Measurements from ENCODE around the gene TCF3.

The TCF3 gene

DNA sequence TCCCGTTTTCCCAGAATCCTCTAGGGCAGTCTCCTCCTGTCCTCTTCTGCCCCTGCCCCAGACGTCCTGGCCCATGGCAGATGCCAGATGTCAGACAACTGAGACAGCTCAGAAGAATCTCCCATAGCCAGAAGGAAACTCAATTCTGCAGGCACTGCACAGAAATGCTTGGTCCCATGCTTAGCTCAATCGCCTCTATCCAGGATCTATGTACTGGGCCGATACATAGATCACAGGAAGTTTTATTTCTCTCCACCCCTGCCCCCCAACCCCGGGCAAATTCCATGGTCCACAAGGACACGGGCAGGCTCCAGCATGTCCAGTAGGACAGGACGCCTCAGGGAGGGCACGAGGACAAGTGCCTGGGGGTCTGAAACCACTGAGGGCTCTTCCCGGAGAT is 64.5 kb downstream of the TCF3 start:
- DNase-seq (ENCODE audit: low read depth in 3 of 3, low spot score in 1 of 3): no peak

- no peak for DNase-seq (ENCODE audit: low read depth in 3 of 3, low spot score in 1 of 3)
Measured at GRCh38 chr19:1585243-1585580, 67.2 kb downstream of the TCF3 start.

GRCh38 chr19:1584500-1585242 is 67.7 kb downstream of the TCF3 start:
- DNase-seq (ENCODE audit: low read depth in 3 of 3, low spot score in 1 of 3): no peak

DNA sequence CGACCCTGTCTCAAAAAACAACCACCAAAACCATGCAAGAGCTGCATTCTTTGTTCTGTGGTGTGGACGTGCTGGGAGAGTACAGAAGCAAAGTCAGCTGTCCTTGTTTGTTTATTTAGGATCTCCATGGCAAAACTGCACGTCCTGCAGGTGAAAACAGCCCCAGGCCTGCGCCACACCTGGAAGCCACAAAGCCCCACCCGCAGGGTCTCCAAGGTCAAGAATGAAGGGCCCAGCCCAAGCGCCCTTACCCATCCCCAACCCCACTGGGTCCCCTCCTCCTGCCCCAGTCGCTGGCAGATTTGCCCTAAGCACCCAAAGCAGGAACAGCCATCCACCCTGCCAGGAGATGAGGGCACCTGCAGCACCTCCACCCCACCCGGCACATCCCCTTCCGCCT is 70.2 kb downstream of the TCF3 start:
- no peak for DNase-seq (ENCODE audit: low read depth in 3 of 3, low spot score in 1 of 3)

- no peak for DNase-seq (ENCODE audit: low read depth in 3 of 3, low spot score in 1 of 3)
Measured at GRCh38 chr19:1580957-1581356, 71.5 kb downstream of the TCF3 start.

DNA sequence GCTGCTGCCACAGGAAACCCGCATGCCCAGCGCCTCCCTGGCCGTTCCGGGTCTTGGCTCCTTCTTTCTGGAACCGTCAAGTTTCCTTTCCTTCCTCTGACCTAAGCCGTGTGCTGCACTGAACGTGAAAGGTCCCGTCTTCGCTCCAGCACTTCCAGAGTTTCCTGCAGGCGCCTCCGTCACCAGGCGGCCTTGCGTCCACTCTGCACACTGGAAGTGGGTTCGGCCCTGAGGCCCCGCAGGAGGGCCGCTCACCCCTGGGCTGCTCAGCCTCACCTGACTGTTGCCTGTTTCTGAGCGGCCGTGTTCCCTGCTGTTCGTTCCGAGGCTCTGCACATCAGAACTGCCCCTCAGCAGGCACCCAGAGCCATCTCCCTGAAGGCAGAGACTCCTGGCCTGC is 72.0 kb downstream of the TCF3 start:
- no peak for DNase-seq (ENCODE audit: low read depth in 3 of 3, low spot score in 1 of 3)

- no peak for DNase-seq (ENCODE audit: low read depth in 3 of 3, low spot score in 1 of 3)
Measured at GRCh38 chr19:1579222-1579621, 73.2 kb downstream of the TCF3 start.

DNA sequence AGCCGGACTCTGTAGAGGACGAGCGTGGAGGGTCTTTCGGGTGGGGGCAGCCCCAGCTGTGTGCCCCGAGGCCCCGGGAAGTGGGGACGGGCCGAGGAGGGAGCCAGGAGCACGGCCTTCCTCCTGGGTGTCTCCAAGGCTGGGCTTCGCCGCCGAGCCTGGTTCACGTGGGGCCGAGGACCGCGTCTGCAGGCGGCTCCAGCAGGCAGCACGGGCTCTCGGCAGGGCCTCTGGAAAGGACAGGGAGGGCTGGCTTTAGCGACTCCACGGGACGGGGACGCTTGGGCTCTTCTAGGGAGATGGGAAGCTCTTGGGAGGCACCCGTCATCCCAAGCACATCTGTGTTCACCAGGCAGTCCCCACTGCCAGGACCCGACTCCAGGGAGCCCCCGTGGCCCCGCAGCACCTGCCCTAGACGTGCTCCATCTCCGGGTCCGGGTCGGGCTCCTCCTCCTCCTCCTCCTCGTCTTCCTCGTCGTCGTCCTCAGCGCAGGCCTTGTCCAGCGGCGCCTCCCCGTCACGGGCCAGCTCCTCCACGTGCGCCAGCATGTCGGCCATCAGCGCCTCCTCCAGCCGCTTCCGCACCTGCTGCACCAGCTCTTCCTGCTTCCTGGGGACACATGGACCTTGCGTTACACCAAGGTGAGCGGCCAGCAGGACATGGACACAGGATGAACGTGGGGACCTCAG is 74.3 kb downstream of the TCF3 start:
- no peak for DNase-seq (ENCODE audit: low read depth in 3 of 3, low spot score in 1 of 3)

DNA sequence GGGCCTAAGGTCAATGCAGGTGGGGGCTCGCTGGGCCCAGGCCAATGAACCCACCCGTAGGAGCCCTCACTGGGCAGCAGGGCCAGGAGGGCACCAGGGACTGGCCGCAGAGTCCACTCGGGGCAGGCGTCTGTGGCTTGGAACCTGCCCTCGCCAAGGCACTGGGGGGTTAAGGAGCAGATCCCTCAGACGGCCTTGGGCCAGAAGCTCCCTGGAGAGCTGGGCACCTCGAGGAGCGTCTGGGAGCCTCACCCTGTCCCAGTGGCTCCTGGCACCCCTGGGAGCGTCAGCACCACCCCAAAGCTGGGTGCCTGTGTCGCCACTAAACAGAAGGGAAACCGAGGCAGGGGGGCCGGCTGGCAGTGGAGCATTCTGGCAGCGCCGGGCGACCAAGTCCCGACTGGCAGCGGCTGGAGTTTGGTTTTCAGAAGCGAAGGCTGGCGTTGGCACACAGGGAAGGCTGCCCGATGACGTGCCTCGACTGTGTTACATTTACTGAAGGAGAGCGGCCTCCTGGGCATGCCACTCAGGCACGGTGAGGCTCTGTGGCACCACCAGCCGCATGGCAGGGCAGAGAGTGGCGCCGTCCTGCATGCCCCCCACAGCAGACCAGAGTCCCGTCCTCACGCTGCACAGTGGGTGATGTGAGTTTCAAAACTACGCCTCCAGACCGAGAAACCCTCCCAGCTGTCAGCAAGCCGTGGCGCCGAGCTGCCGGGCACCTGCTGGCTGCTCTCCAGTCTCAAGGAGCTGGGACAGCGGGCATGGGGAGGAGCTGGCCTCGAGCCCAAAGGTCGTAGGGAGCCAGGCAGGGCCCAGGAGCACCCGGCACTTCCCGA is 75.1 kb downstream of the TCF3 start:
- no peak for DNase-seq (ENCODE audit: low read depth in 3 of 3, low spot score in 1 of 3)

DNA sequence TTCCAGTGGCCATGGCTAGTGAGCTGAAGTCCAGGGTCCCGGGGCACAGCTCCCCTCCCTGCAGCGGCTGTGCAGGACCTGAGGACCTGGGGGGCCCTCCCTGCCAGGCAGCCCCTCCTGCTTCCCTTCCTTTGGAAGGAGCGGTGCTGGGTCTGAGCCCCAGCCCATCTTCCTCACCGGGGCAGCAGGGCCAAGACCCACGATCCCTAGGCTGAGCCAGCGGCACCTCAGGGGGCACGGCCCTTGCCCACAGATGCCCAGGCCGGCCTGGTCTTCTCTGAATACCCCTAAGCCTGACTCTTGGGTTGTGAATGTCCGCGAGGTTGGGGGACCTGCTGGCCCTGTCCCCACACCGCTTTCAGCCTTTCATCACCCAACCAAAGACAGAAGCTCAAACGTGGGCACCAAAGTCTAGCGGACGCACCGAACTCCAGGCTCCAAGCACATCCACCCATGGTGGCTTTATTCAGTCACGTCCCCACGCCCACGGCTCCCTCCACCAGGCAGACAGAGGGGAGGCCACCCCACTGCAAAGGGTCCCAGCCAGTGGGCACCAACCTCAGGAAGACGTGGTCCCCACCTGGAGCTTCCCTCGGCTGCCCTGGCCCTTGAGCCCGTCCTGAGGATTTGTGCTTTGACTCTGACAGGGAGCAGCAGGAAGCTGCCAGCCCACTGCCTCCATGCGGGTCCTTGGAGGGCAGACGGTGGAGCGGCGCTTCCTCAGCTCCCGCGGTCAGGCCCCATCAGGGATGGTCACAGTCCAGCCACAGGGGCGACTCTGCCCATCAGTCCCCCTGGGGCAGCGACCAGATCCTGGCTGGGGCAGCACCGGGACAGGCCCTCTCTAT is 75.9 kb downstream of the TCF3 start:
- no peak for DNase-seq (ENCODE audit: low read depth in 3 of 3, low spot score in 1 of 3)

GRCh38 chr19:1575323-1576241 is 76.8 kb downstream of the TCF3 start:
- no peak for DNase-seq (ENCODE audit: low read depth in 3 of 3, low spot score in 1 of 3)

DNA sequence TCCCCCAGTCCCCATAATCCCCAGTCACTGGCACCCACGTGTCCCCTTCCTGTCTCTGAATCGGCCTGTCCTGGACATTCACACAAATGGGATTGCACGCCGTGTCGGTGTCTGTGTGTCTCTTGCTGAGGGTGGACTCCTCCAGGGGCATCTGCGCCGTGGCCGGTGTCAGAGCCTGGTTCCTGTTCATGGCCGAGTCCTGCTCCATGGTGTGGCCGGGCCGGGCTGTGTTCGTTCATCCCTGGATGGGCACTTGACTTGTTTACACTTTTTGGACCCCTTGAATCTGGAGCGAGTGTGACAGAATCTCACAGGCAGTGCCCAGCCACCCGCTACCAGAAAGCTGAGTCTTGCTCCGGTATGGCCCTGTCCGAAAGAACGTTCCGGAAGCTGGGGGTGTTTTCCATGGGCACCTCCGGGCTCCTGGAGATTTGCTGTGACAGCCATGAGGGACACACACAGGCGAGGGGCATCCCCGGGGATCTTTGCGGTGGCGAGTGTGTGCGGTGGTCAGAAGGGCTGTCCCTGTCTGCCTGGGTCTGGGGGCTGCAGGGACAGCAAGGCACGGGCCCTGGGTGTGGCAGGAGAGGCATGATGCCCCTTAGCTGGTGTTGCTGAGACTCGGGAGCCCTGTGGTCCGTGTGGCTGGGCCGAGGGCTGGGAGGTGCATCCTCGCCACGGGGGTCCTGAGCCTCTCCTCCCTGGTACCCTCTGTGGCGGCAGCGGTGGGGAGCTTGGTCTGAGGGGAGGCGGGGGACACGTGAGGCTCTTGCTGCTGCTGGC is 77.9 kb downstream of the TCF3 start:
- no peak for DNase-seq (ENCODE audit: low read depth in 3 of 3, low spot score in 1 of 3)

DNA sequence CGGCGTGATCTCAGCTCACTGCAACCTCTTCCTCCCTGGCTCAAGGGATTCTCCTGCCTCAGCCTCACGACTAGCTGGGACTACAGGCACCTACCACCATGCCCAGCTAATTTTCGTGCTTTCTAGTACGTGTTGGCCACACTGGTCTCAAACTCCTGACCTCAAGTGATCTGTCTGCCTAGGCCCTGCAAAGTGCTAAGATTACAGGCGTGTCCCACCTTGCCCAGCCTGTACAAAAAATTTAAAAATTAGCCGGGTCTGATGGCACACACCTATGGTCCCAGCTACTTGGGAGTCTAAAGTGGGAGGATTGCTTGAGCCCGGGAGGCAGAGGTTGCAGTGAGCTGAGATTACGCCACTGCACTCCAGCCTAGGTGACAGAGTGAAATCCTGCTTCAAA is 79.6 kb downstream of the TCF3 start:
- no peak for DNase-seq (ENCODE audit: low read depth in 3 of 3, low spot score in 1 of 3)

GRCh38 chr19:1571358-1571757 is 81.1 kb downstream of the TCF3 start:
- DNase-seq (ENCODE audit: low read depth in 3 of 3, low spot score in 1 of 3): no peak

DNA sequence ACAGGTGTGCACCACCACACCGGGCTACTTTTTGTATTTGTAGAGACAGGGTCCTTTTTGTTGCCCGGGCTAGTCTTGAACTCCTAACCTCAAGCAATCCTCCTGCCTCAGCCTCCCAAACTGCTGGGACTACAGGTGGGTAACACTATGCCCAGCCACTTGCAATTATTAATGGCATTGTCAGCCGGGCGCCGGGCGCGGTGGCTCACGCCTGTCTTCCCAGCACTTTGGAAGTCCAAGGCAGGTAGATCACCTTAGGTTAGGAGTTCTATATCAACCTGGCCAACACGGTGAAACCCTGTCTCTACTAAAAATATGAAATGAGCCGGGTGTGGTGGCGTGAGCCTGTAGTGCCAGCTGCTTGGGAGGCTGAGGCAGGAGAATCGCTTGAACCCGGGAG is 81.6 kb downstream of the TCF3 start:
- DNase-seq (ENCODE audit: low read depth in 3 of 3, low spot score in 1 of 3): no peak

DNA sequence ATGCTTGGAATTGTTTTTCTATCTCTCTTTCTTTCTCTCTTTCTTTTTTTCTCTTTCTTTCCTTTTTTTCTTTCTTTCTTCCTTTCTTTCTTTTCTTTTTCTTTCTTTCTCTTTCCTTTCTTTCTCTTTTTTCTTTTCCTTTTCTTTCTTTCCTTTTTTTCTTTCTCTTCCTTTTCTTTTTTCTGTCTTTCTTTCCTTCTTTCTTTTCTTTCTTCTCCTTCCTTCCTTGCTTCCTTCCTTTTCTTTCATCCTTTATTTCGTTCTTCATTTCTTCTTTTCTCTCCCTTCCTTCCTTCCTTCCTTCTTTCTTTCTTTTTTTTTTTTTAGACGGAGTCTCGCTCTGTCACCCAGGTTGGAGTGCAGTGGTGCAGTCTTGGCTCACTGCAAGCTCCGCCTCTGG is 82.4 kb downstream of the TCF3 start:
- no peak for DNase-seq (ENCODE audit: low read depth in 3 of 3, low spot score in 1 of 3)

DNA sequence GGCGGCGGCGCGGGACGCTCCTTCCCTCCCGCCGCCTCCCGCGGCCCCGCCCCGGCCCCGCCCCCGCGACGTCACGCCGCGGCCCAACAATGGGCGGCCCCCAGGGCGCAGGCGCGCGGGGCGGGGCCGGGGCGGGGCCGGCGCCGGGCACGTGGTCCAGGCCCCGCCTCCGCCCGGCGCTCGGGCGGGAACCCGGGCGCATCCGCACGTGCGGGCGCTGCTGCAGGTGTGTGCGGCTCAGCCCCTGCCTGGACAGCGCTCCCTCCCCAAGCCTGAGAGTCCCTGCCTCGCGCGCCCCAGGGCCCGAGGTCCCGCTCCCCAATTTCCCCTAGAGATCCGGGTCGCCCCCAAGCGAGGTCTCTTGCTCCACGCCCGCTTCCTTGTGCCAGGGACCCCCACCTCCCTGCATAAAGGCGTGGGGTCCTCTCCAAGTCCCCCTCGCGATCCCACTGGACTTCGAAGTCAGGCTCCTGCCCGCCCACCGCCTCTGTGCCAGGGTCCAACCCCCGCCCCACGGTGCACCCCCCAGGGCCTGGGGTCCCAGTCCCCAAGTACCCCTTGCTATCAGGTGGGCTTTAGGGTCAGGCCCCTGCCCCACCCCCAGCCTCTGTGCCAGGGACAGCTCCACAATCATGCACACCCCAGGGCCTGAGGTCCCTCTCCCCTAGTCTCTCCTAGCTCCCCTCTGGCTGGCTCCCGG is 83.9 kb downstream of the TCF3 start, which contains the start of gene MEX3D:
Gene MEX3D, minus strand, starts transcription at position 6 of the 700 bp plus-strand sequence. CDS start 267 bp downstream, outside the sequence.
- peak; percentile 64 to 77 (median 68) for DNase-seq (ENCODE audit: low read depth in 3 of 3, low spot score in 1 of 3)

DNA sequence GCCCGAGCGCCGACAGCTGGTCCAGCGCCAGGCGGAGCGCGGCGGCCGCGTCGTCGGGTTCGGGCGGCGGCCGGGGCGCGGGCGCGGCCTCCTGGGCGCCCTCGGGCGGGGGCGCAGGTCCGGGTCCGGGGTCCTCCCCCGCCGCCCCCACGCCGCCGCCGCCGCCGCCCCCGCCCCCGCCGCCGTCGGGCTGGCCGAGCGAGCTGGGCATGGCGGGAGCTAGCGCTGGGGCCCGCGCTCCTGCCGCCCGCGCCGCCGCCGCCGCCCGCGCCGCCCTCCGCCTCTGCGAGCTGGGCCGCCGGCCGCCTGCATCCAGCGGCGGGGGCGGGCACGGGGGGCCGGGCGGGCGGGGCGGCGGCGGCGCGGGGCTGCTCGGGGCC is 84.6 kb downstream of the TCF3 start:
- DNase-seq (ENCODE audit: low read depth in 3 of 3, low spot score in 1 of 3): no peak

All from stimulated activated CD4-positive, alpha-beta T cell treated with anti-CD3 and anti-CD28 coated beads, TNF-alpha, amount 100 ng/mL, for 1 hour (primary cell).